ENCODE measurements around the gene ARHGEF16. TPM values are rescaled to one million over a fixed set of nuclear protein-coding genes. Genes with fewer than 3 reads are reported as not detected.

The ARHGEF16 gene
- total RNA-seq, 1 donor: 0.18 TPM

DNA sequence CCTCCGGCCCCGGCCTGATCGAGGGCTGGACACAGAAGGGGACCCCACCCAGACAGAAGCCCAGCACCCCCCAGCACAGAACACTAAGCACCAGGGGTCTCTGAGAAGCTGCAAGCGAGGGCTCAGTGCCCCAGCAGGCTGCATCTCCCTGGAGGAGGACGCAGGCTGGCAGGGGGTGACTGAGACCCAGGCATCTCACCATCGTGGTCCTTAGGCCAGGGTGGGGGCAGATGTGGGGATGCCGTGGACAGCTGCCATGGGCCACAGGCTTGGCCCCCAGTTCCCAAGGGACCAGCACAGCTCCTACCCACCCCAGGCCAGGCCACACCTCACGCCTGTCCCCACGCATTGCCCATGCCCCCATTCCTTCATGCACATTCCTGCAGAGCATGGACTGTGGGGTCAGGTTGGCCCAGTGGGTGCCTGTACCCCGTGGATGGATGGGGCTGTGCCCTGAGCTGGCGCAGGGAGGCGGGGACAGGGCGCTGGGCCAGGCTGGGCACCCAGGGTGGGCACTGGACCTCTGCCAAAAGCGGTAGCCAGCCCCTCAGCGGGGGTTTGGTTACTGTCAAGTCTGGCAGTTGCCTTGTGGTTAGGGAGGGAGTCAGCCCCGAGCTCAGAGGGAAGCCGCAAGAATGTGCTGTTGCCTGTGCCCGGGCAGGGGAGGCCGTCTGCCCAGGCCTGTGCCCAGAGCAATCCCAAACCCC is 61.5 kb downstream of the ARHGEF16 start:
- no peak for DNase-seq (ENCODE audit: low read depth)
- no peak overlapping the region for H3K4me3 ChIP-seq (ENCODE audit: low read depth, low read length)
- TF ChIP-seq, protein P1, sequence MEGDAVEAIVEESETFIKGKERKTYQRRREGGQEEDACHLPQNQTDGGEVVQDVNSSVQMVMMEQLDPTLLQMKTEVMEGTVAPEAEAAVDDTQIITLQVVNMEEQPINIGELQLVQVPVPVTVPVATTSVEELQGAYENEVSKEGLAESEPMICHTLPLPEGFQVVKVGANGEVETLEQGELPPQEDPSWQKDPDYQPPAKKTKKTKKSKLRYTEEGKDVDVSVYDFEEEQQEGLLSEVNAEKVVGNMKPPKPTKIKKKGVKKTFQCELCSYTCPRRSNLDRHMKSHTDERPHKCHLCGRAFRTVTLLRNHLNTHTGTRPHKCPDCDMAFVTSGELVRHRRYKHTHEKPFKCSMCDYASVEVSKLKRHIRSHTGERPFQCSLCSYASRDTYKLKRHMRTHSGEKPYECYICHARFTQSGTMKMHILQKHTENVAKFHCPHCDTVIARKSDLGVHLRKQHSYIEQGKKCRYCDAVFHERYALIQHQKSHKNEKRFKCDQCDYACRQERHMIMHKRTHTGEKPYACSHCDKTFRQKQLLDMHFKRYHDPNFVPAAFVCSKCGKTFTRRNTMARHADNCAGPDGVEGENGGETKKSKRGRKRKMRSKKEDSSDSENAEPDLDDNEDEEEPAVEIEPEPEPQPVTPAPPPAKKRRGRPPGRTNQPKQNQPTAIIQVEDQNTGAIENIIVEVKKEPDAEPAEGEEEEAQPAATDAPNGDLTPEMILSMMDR (IDR thresholded peaks at IDR 0.05; ENCODE audit: insufficient read depth, low read length): no peak

DNA sequence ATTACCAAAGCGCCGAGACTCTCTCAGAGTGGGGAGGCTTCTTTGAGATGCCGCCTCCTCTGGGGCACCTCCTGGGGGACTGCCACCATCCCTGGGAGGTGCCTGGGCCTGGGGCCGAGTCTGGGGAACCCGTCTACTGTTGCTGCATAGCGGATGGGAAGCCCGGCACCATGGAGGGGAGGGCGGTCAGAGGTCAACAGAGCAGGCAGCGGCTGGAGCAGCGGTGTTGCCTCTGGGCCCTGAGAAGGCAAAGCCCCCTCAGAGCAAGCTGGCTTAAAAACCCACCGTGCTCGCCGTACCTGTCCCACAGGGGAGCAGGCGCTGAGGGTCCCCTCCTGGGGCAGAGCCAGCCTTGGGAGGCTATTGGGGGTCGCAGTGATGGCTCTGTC is 62.0 kb downstream of the ARHGEF16 start:
- TF ChIP-seq, protein P1 (IDR thresholded peaks at IDR 0.05; ENCODE audit: insufficient read depth, low read length): no peak
- H3K4me3 ChIP-seq (ENCODE audit: low read depth, low read length): no peak overlapping the region
- no peak for DNase-seq (ENCODE audit: low read depth)

DNA sequence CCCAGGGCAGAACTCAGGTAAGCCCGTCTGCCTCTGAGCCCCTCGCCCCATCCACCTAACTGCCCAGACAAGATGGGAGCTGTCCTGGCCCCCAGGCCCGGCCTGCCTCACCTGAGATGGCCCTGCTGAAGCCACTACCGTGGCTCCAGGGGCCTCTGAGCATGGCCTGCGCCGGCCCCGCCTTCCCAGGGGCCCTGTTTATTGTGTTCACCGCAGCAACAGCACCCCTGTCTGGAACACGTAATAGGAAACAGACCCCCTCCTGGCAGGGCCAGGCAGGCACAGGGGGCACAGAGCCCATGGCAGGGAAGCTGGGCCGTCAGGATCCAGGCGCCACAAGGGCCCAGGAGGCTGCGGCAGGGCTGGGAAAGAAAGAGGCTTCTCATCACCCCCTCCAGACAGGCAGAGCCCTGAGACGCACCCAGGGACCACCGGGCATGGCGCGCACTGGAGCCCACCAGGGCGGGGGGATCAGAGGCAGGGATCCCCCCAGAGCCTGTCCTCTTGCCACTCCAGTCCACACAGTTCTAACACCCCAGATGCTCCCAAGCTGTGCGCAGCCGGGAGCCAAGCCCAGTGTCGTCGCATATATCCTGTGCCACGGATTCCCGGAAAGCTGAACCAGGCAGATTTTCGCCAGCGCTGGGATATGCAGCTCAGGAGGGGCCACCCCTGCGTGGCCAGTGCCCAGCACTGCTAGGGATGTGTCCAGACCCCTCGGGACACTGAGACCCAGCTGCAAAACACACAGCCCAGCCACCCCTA is 62.6 kb downstream of the ARHGEF16 start:
- no peak for DNase-seq (ENCODE audit: low read depth)
- H3K4me3 ChIP-seq (ENCODE audit: low read depth, low read length): no peak overlapping the region
- TF ChIP-seq, protein P1 (IDR thresholded peaks at IDR 0.05; ENCODE audit: insufficient read depth, low read length): no peak

DNA sequence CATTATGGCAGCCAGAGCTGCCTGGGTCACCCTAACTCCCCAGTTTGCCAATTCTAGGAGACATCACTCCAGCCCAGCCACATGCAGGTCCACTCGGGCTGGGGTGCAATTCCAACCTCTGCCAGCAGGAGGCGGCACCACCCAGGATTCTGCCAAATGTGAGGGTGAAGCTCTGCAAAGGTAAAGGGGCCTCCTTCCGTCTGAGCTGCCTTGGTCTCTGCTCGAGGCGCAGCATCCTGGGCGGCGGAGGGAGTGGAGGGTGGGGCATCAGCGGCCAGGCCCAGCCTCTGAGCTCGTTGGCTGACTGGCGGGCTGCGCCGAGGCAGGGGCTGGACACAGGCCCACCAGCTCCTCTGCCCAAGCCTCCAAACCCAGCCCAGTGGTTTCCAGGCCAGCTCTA is 63.8 kb downstream of the ARHGEF16 start:
- no peak for DNase-seq (ENCODE audit: low read depth)
- TF ChIP-seq, protein P1 (IDR thresholded peaks at IDR 0.05; ENCODE audit: insufficient read depth, low read length): peak; percentile 94
- H3K4me3 ChIP-seq (ENCODE audit: low read depth, low read length): no peak overlapping the region

DNA sequence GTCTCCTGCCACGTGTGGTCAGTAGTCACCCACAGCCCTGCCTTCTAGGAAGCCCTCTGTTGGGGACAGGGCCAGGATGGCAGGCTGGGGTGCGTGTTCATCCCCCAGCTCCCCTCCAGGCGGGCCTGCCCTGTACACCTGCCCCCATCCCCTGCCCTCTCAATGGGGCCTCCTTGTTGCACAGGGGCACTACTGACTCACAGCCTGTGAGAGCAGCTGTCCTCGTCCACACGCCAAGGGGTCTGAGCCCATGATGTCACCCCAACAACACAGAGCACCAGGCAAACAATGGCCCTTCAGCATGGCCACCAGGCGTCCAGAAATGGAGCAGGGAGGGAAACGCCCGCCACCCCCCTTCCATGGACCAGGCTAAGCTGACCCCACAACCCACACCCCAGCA is 64.3 kb downstream of the ARHGEF16 start:
- H3K4me3 ChIP-seq (ENCODE audit: low read depth, low read length): no peak overlapping the region
- TF ChIP-seq, protein P1 (IDR thresholded peaks at IDR 0.05; ENCODE audit: insufficient read depth, low read length): no peak
- DNase-seq (ENCODE audit: low read depth): no peak

DNA sequence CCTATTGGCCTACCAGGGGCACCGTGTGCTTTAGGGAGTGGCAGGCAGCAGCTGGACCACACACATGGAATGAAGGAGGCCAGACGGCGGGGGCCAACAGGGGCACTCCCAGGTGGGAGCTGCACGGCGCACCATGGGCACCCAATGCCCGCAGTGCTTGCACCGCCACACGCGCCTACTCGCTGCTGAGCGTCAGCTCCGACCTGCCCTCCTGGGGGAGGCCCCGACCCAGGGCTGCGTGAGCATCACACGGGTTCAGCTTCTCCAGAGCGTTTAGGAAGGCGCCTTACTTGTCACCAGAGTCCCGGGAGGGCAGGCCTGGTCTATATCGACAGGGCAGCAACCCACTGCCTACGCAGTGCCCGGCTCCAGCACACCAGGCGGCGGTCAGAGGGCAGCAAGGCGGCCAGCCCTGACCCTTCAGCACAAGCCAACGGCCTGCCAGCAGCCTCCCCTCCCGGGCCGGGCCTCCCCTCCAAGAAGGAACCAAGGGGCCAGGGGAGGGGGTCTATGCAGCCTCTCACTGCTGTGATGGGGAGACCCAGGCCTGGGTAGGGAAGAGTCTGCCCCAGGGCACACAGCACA is 64.9 kb downstream of the ARHGEF16 start:
- no peak overlapping the region for H3K4me3 ChIP-seq (ENCODE audit: low read depth, low read length)
- no peak for DNase-seq (ENCODE audit: low read depth)
- TF ChIP-seq, protein P1 (IDR thresholded peaks at IDR 0.05; ENCODE audit: insufficient read depth, low read length): no peak

Data from fibroblast of the aortic adventitia (primary cell).